Endothelial cell of umbilical vein (primary cell): ENCODE data around the gene THSD4. TPM values are rescaled to one million over a fixed set of nuclear protein-coding genes. Genes with fewer than 3 reads are reported as not detected.

Experiments
- BruUV-seq: library from RNA; stranded (reverse); fragments of 400-500 nt; replicated peaks from 2 replicates; lab custom pipeline; 2021; lab: Mats Ljungman, UMichigan
- CTCF ChIA-PET: fragments of 300-600, 350-600 bp; sonication (Branson Sonifier 250); formaldehyde crosslinking; loops from one replicate; lab custom pipeline; 2021; ENCODE audit warnings: antibody characterized with exemption, inconsistent platforms; lab: Charles Lee
- POLR2A ChIA-PET: fragments of 300-600, 350-600 bp; sonication (Branson Sonifier 250); formaldehyde crosslinking; loops from one replicate; lab custom pipeline; 2021; ENCODE audit warnings: antibody characterized with exemption, inconsistent platforms; lab: Charles Lee
- DNase-seq: peaks from one replicate; pipeline ENCODE4 v3.0.0-alpha.2; 2011; ENCODE audit warnings: low read depth, low spot score
- FAIRE-seq: peaks from 2 replicates; lab custom pipeline; 2011; peaks lifted over from hg19 to GRCh38; lab: Jason Lieb, UNC
- H2AFZ ChIP-seq: 2 replicates; pipeline ENCODE4 v1.6.0; 2012; ENCODE audit warnings: low read depth, low read length, control low read depth, inconsistent platforms
- H3K27ac ChIP-seq: 2 replicates; pipeline ENCODE4 v1.5.1; 2011; ENCODE audit warnings: low read depth, mild to moderate bottlenecking, control low read depth, low read length, moderate library complexity; ENCODE audit not compliant: insufficient read depth
- H3K27me3 ChIP-seq, 2 experiments: 2 replicates each; pipeline versions ENCODE4 v1.6.0 to v1.6.1; 2011; ENCODE audit warnings: low read length in 2 of 2, mixed read lengths in 1 of 2; ENCODE audit not compliant: control insufficient read depth in 2 of 2, insufficient read depth in 2 of 2
- H3K36me3 ChIP-seq, 2 experiments: 2 replicates in 1 of 2; 3 replicates in 1 of 2; pipeline ENCODE4 v1.5.1; 2011; ENCODE audit warnings: low read length in 2 of 2, mild to moderate bottlenecking in 1 of 2, moderate library complexity in 1 of 2; ENCODE audit not compliant: control insufficient read depth in 2 of 2, insufficient read depth in 2 of 2; ENCODE audit errors: extremely low read depth in 1 of 2
- H3K4me1 ChIP-seq: 3 replicates; pipeline ENCODE4 v1.5.1; 2011; ENCODE audit warnings: mild to moderate bottlenecking, low read length; ENCODE audit not compliant: control insufficient read depth, insufficient read depth; ENCODE audit errors: extremely low read depth
- H3K4me2 ChIP-seq: 2 replicates; pipeline ENCODE4 v1.6.1; 2011; ENCODE audit warnings: low read length, control low read depth, mixed read lengths; ENCODE audit not compliant: insufficient read depth
- H3K4me3 ChIP-seq, 3 experiments: fragments of 200-600 bp in 1 of 3; sonication (generic), shearing (Covaris generic) in 1 of 3; replicated peaks in 1 of 3; 2 replicates each; pipeline ENCODE4 v1.5.1; 2011 to 2016; ENCODE audit warnings: control low read depth in 3 of 3, low read length in 3 of 3, mild to moderate bottlenecking in 2 of 3, inconsistent platforms in 1 of 3, low read depth in 1 of 3, moderate library complexity in 1 of 3; ENCODE audit not compliant: insufficient read depth in 1 of 3
- H3K79me2 ChIP-seq: 2 replicates; pipeline ENCODE4 v1.6.0; 2012; ENCODE audit warnings: low read length, inconsistent platforms; ENCODE audit not compliant: control insufficient read depth, insufficient read depth
- H3K9ac ChIP-seq: replicated peaks from 2 replicates; pipeline ENCODE3; 2011; ENCODE audit warnings: low read length, control low read depth; ENCODE audit not compliant: insufficient read depth; ENCODE audit errors: extremely low read depth
- H3K9me1 ChIP-seq: replicated peaks from 3 replicates; pipeline ENCODE4 v1.6.0; 2011; ENCODE audit warnings: mild to moderate bottlenecking, low read length; ENCODE audit not compliant: control insufficient read depth, insufficient read depth; ENCODE audit errors: extremely low read depth
- H3K9me3 ChIP-seq: replicated peaks from 2 replicates; pipeline ENCODE4 v1.5.1; 2012; ENCODE audit warnings: low read length, inconsistent platforms; ENCODE audit not compliant: control insufficient read depth, insufficient read depth
- H4K20me1 ChIP-seq: replicated peaks from 2 replicates; pipeline ENCODE3; 2011; ENCODE audit warnings: mild to moderate bottlenecking, low read length; ENCODE audit not compliant: control insufficient read depth, insufficient read depth; ENCODE audit errors: extremely low read depth
- CTCF ChIP-seq, 2 donors: IDR thresholded peaks; 1 replicate in 1 of 2; 2 replicates in 1 of 2; pipeline ENCODE4 v1.5.1; 2011; ENCODE audit warnings: low read length in 2 of 2, mild to moderate bottlenecking in 2 of 2, moderate library complexity in 2 of 2, control low read depth in 1 of 2, inconsistent platforms in 1 of 2, low read depth in 1 of 2; ENCODE audit not compliant: insufficient read depth in 1 of 2; ENCODE audit errors: extremely low read depth in 1 of 2
- EZH2 ChIP-seq: IDR thresholded peaks from 2 replicates; pipeline ENCODE4 v1.6.1; 2012; ENCODE audit warnings: borderline replicate concordance, low read depth, mild to moderate bottlenecking, moderate library complexity, low read length, inconsistent platforms; ENCODE audit not compliant: severe bottlenecking
- FOS ChIP-seq: IDR thresholded peaks from 2 replicates; pipeline ENCODE4 v1.6.1; 2011; ENCODE audit warnings: mild to moderate bottlenecking, low read length, moderate library complexity, borderline replicate concordance; ENCODE audit not compliant: insufficient read depth
- GATA2 ChIP-seq: IDR thresholded peaks from 2 replicates; pipeline ENCODE4 v1.7.0; 2011; ENCODE audit warnings: low read depth, mild to moderate bottlenecking, moderate library complexity, mixed read lengths, low read length; ENCODE audit not compliant: insufficient read length, insufficient read depth
- JUN ChIP-seq: IDR thresholded peaks from 2 replicates; pipeline ENCODE4 v1.6.1; 2011; ENCODE audit warnings: borderline replicate concordance, low read depth; ENCODE audit not compliant: insufficient read length, insufficient read depth
- MAX ChIP-seq: IDR thresholded peaks from 2 replicates; pipeline ENCODE4 v1.6.1; 2011; ENCODE audit not compliant: insufficient read depth, insufficient read length
- MYC ChIP-seq: IDR thresholded peaks from one replicate; pipeline ENCODE4 v1.6.1; 2011; ENCODE audit warnings: mild to moderate bottlenecking, low read depth, low read length
- POLR2A ChIP-seq: IDR thresholded peaks from 2 replicates; pipeline ENCODE4 v1.6.1; 2012; ENCODE audit warnings: low read depth, mild to moderate bottlenecking, control low read depth, low read length
- POLR2AphosphoS5 ChIP-seq: IDR thresholded peaks from 2 replicates; pipeline ENCODE4 v1.6.1; 2012; ENCODE audit warnings: low read depth, mild to moderate bottlenecking, control low read depth, low read length, moderate library complexity; ENCODE audit not compliant: insufficient read depth
- dilution Hi-C: fragments of 300-500 bp; cut with MboI; formaldehyde crosslinking; loops from one replicate; pipeline ENCODE4 v1.15.0; 2019; ENCODE audit warnings: low sequenced_read_pairs; ENCODE audit not compliant: extremely low pct_ligation_motif_present
- intact Hi-C: fragments of 100-400 bp; cut with micrococcal nuclease; formaldehyde crosslinking; loops from one replicate; pipeline ENCODE4 v1.10.0; 2022
- polyA plus RNA-seq, 4 experiments: library from polyadenylated mRNA; depleted of rRNA in 3 of 4; stranded (reverse) in 3 of 4; unstranded in 1 of 4; fragments of >200 nt; gene quantifications; 2 replicates each; pipeline versions ENCODE4 v1.2.1 to v1.2.3, GENCODE V29; 2011 to 2012; ENCODE audit warnings: missing spikeins in 1 of 4
- total RNA-seq: library from RNA; stranded (reverse); gene quantifications from 2 replicates; pipeline ENCODE4 v1.2.3, GENCODE V29; 2021

Gene THSD4
- total and polyA plus RNA-seq, 2 donors (not counting 3 experiments of a cell fraction or from before 2014, with no cell fraction given), result 9.9 to 25.4 TPM

- DNase-seq (no peak), FAIRE-seq (no peak)
- no peak overlapping the region for H2AFZ ChIP-seq
- ChIA-PET POLR2A (no interaction called here), CTCF (interaction anchor here (0.7 to 12.4 kb wide), 11 partner anchors 9 to 826 kb away, joined by 3 to 235 read pairs (median 5); no protein-coding TSS in a partner anchor)
- H3K27ac ChIP-seq, result no peak overlapping the region
- intact Hi-C loops (loop anchor here (2.0 to 5.0 kb wide), 5 partner anchors 149 to 825 kb away; no protein-coding TSS in a partner anchor), dilution Hi-C loops (no loop called here)
- TF ChIP-seq MAX (no peak), POLR2AphosphoS5 (no peak), GATA2 (no peak), CTCF (IDR thresholded peaks at IDR 0.05; ENCODE audit: extremely low read depth in 1 of 2, insufficient read depth in 1 of 2, low read depth in 1 of 2, low read length in 2 of 2) (no peak), MYC (no peak), JUN (no peak), POLR2A (no peak), FOS (no peak), EZH2 (no peak)
- H4K20me1 ChIP-seq, result no peaks in the 10 kb centered on the region
- H3K36me3 ChIP-seq, result no peaks in the 10 kb centered on the region
- H3K79me2 ChIP-seq, result no peaks in the 10 kb centered on the region
- no TSS peak for BruUV-seq
- H3K4me2 ChIP-seq, result no peak overlapping the region
- no peaks in the 10 kb centered on the region for H3K9me3 ChIP-seq
- H3K4me3 ChIP-seq, result no peak overlapping the region
- no peaks in the 10 kb centered on the region for H3K27me3 ChIP-seq
- H3K9me1 ChIP-seq, result no peaks in the 10 kb centered on the region
- H3K9ac ChIP-seq, result no peak overlapping the region
- no peaks in the 10 kb centered on the region for H3K4me1 ChIP-seq
These were observed 684.9 kb downstream of the THSD4 start for GRCh38 chr15:71800190-71800589.
